Transverse colon (tissue), 4 donors: ENCODE measurements around the gene MAT1A. TPM values are rescaled to one million over a fixed set of nuclear protein-coding genes. Genes with fewer than 3 reads are reported as not detected.

Source experiments
- DNase-seq: peaks from one replicate; pipeline ENCODE4 v3.0.0-alpha.2; 2019
- H3K27ac ChIP-seq, 4 donors: fragments of 200-600 bp; sonication (generic); 2 replicates each; pipeline ENCODE4 v1.5.1; 2016 to 2018; ENCODE audit warnings: inconsistent platforms in 4 of 4
- H3K27me3 ChIP-seq: fragments of 200-600 bp; sonication (generic); 2 replicates; pipeline ENCODE4 v1.5.1; 2017; ENCODE audit warnings: inconsistent platforms
- H3K36me3 ChIP-seq, 4 donors: fragments of 200-600 bp; sonication (generic); 2 replicates each; pipeline ENCODE4 v1.5.1; 2017 to 2019; ENCODE audit warnings: inconsistent platforms in 4 of 4
- H3K4me1 ChIP-seq, 4 donors: fragments of 200-600 bp; sonication (generic); 2 replicates each; pipeline ENCODE4 v1.5.1; 2017 to 2020; ENCODE audit warnings: inconsistent platforms in 4 of 4
- H3K4me3 ChIP-seq, 4 donors: fragments of 200-600 bp; sonication (generic); 1 replicate in 1 of 4; 2 replicates in 3 of 4; pipeline versions ENCODE4 v1.5.1 to v1.6.1; 2017 to 2019; ENCODE audit warnings: inconsistent platforms in 4 of 4
- H3K9me3 ChIP-seq, 2 donors: fragments of 200-600 bp; sonication (generic); 2 replicates each; pipeline ENCODE4 v1.5.1; 2017 to 2019; ENCODE audit warnings: inconsistent platforms in 2 of 2
- EP300 ChIP-seq: sonication (generic); formaldehyde crosslinking; IDR thresholded peaks from one replicate; pipeline ENCODE4 v1.6.1; 2017; ENCODE audit warnings: antibody characterized with exemption, low read depth
- POLR2A ChIP-seq: fragments of 450-650 bp; IDR thresholded peaks from one replicate; pipeline ENCODE4 v1.6.1; 2016; ENCODE audit warnings: antibody characterized with exemption, mild to moderate bottlenecking, moderate library complexity
- POLR2AphosphoS5 ChIP-seq, 3 donors: sonication (generic); formaldehyde crosslinking; IDR thresholded peaks; one replicate each; pipeline ENCODE4 v1.6.1; 2016; ENCODE audit warnings: antibody characterized with exemption in 3 of 3
- WGBS, 2 donors: methylation state at CpG; one replicate each; pipeline ENCODE4 v1.1.5; 2018; ENCODE audit warnings: low coverage in 1 of 2; 5-methylcytosine and 5-hydroxymethylcytosine counted together
- in situ Hi-C, 4 donors: fragments of 200-750 bp; cut with MboI; loops; one replicate each; pipeline versions ENCODE4 v1.15.0 to v1.15.1; 2017; ENCODE audit warnings: low sequenced_read_pairs in 3 of 4, low pct_ligation_motif_present in 1 of 4, low pct_unique_long_range_greater_than_20kb in 1 of 4
- intact Hi-C: fragments of 100-400 bp; cut with DNase I; formaldehyde crosslinking; loops from one replicate; pipeline ENCODE4 v1.15.1; 2023; ENCODE audit warnings: low total_unique reads
- total RNA-seq, 4 donors: library from RNA; depleted of rRNA; stranded (reverse); fragments of >200 nt; gene quantifications; one replicate each; pipeline ENCODE4 v1.1.0, GENCODE V29; 2016
- TF ChIP-seq, protein P1 (sequence below), 5 experiments: fragments of 200-600 bp in 3 of 5; fragments of 450-650 bp in 2 of 5; sonication (generic) in 3 of 5; IDR thresholded peaks; 1 replicate in 2 of 5; 2 replicates in 3 of 5; pipeline ENCODE4 v1.5.1; 2016 to 2017; ENCODE audit warnings: antibody characterized with exemption in 5 of 5, inconsistent platforms in 3 of 5, mild to moderate bottlenecking in 2 of 5, moderate library complexity in 1 of 5

Gene MAT1A
- 1 to 10 TPM in 1 of 4 donors, under 1 TPM in 1, not detected in 2; 0.14 to 1.5 TPM for total RNA-seq

DNA sequence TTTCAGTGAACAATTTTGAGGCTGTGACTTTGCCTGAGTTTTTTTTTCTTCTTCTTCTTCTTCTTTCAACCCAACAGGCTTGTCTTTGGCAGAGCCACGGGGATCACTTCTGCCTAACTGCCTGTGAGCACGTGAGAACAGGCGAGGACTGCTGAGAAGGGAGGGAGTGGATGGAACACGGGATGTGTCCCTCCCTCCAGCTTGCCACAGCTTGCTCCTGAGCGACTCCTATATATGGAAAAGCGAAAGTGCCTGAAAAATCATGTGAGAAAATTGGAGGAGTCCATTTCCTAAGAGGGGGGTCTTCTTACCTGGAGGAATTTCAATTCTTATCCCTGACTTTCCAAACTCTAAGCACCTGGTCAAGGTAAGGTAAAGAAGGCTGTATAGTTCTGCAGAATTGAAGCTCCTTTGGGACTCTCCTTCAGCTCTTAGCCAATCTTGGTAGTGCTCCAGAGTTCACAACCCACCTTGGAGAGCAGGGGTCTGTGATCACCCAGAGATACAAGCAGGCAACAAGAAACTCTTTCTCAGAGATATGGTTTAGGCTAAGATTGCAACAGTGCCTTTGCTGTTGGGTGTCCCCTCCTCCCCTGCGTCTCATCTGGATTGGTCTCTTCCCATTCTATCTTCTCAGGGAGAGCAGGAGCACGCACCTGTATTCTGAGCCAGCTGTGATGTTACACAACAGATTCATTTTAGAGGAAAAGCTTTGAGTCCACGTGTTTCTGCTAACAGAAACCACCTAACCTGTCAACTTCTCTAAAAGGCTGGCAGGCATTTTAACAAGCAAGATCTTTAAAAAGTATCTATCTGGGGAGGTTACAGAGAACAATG lies at the start of gene MAT1A:
Gene MAT1A (minus strand): TSS at position 208 of the 837 bp plus-strand sequence. CDS start 235 bp downstream, outside the sequence.
- peak within 1 kb of the TSS in 2 of 4 donors; percentile 29 to 55 for H3K27ac ChIP-seq

DNA sequence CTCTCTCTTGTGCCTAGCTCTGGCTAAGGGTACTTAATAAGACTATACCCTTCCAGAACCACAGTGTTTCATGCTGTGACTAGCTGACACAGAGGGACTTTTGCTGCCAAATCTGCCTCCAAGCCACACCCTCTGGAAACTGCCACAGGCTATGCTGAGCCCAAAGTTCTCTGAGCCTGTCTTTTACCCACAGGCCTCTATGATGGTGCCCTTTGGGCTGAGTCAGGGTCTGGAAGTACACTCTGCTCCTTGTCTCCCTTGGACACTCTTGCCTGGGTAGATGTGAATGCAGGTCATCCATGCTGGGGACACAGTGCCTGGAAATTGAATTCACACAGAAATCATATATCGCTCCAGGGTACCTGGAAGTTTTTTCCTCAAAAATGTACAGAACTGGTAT lies 44.5 kb upstream of the MAT1A start:
- in situ Hi-C loops: no loop called here
- H3K4me1 ChIP-seq: no peaks in the 10 kb centered on the region
- no peak overlapping the region for H3K27ac ChIP-seq
- 90 to 100% methylated on average over 1 of the region's 1 CpG for WGBS, 2 donors
- H3K36me3 ChIP-seq: no peaks in the 10 kb centered on the region
- intact Hi-C loops: no loop called here
- no peaks in the 10 kb centered on the region for H3K9me3 ChIP-seq
- DNase-seq: no peak
- no peak for TF ChIP-seq EP300
- no peak overlapping the region for H3K4me3 ChIP-seq
- H3K27me3 ChIP-seq: no peaks in the 10 kb centered on the region

More for the DNA sequence above, at the start of gene MAT1A:
- 8 to 28% methylated on average over 6 to 9 of the region's 9 CpGs for WGBS, 2 donors
- TF ChIP-seq, protein P1, sequence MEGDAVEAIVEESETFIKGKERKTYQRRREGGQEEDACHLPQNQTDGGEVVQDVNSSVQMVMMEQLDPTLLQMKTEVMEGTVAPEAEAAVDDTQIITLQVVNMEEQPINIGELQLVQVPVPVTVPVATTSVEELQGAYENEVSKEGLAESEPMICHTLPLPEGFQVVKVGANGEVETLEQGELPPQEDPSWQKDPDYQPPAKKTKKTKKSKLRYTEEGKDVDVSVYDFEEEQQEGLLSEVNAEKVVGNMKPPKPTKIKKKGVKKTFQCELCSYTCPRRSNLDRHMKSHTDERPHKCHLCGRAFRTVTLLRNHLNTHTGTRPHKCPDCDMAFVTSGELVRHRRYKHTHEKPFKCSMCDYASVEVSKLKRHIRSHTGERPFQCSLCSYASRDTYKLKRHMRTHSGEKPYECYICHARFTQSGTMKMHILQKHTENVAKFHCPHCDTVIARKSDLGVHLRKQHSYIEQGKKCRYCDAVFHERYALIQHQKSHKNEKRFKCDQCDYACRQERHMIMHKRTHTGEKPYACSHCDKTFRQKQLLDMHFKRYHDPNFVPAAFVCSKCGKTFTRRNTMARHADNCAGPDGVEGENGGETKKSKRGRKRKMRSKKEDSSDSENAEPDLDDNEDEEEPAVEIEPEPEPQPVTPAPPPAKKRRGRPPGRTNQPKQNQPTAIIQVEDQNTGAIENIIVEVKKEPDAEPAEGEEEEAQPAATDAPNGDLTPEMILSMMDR (IDR thresholded peaks at IDR 0.05): peak in 1 of 5 experiments; percentile 7
- no peak for TF ChIP-seq POLR2A
- H3K9me3 ChIP-seq: no peaks in the 10 kb centered on the region
- intact Hi-C loops (no loop called here), in situ Hi-C loops (no loop called here)
- H3K36me3 ChIP-seq: no peaks in the 10 kb centered on the region
- H3K4me3 ChIP-seq: no peak within 1 kb of the TSS
- peaks cover 0 to 10% (median 6%) of the 10 kb centered on the region in 4 donors for H3K4me1 ChIP-seq
- peak; percentile 30 for DNase-seq
- H3K27me3 ChIP-seq: no peaks in the 10 kb centered on the region

DNA sequence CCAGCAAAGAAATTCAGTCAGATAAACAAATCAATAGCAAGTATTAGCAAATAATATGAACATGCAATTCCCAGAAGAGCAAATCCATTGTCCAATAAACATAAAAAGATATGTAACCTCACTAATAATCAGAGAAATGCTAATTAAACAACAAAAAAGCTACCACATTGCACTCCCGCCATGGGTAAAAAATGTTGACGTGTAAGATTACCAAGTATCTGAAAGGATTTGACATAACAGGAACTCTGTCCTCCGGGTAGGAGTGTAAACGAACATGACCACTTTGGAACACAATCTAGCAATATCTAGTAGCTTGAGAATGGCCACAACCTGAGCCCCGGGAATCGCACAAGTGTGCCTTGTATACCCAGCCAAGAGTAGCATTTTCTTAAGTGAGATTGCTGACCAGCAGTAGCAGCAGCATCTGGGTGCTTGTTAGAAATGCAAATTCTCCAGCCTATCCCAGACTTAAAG lies 35.5 kb upstream of the MAT1A start:
- WGBS, 2 donors: 80 to 85% methylated on average over 3 to 6 of the region's 6 CpGs
- Histone ChIP-seq H3K4me1 (no peaks in the 10 kb centered on the region), H3K36me3 (no peaks in the 10 kb centered on the region), H3K27ac (no peak overlapping the region), H3K27me3 (no peaks in the 10 kb centered on the region), H3K9me3 (no peaks in the 10 kb centered on the region), H3K4me3 (no peak overlapping the region)
- DNase-seq: no peak
- TF ChIP-seq, protein P1 (IDR thresholded peaks at IDR 0.05): no peak
- TF ChIP-seq EP300 (no peak), POLR2AphosphoS5 (IDR thresholded peaks at IDR 0.05) (no peak), POLR2A (no peak)
- in situ Hi-C loops (no loop called here), intact Hi-C loops (no loop called here)

DNA sequence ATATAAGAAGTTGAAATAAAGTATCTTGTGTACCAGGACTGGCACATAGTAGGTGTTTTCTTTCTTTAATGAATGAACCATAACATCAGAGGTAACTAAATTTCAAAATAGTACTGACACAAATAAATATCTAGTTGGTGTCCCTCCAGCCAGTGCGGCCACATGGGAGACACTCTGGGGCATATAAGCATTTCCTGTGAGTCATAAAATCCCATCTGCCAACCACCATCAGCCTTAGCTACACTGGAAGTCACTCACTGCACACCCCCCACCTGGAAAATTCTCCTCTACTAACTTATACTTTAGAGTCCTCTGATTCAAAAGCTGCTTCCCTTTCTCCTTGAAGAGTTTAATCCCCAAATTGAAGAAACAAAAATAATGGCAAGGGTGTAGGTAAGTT lies 34.6 kb upstream of the MAT1A start:
- no peak for TF ChIP-seq POLR2A
- TF ChIP-seq POLR2AphosphoS5 (IDR thresholded peaks at IDR 0.05): no peak
- TF ChIP-seq EP300: no peak
- TF ChIP-seq, protein P1 (IDR thresholded peaks at IDR 0.05): no peak
- 33 to 47% methylated on average over 1 of the region's 1 CpG for WGBS, 2 donors

More for the DNA sequence above, 34.6 kb upstream of the MAT1A start:
- in situ Hi-C loops: no loop called here
- intact Hi-C loops: no loop called here
- H3K4me1 ChIP-seq: no peaks in the 10 kb centered on the region
- no peaks in the 10 kb centered on the region for H3K27me3 ChIP-seq
- H3K4me3 ChIP-seq: no peak overlapping the region
- no peaks in the 10 kb centered on the region for H3K9me3 ChIP-seq
- DNase-seq: no peak
- H3K27ac ChIP-seq: no peak overlapping the region
- H3K36me3 ChIP-seq: no peaks in the 10 kb centered on the region
